Chondrocyte (in vitro differentiated cells): Measurements from ENCODE around the gene SYCP1. TPM values are rescaled to one million over a fixed set of nuclear protein-coding genes. Genes with fewer than 3 reads are reported as not detected.
"Not testable (repeated sequence)": the region's sequence is repeated elsewhere in the genome, so short reads cannot be mapped to it uniquely, and the experiment has no call there.

Source experiments
- DNase-seq: peaks from one replicate; pipeline ENCODE4 v3.0.0; 2021; ENCODE audit warnings: mixed read lengths, low spot score
- H3K27ac Mint-ChIP-seq: one replicate; pipeline ENCODE4 v1.8.0; 2021; ENCODE audit warnings: mild to moderate bottlenecking, moderate library complexity, mixed read lengths; ENCODE audit not compliant: unreplicated experiment
- H3K27me3 Mint-ChIP-seq: 2 replicates; pipeline ENCODE4 v1.8.0; 2021; ENCODE audit warnings: low read depth, mixed read lengths
- H3K36me3 Mint-ChIP-seq: 2 replicates; pipeline ENCODE4 v1.8.0; 2021; ENCODE audit warnings: low read depth, mixed read lengths
- H3K4me1 Mint-ChIP-seq: 2 replicates; pipeline ENCODE4 v1.8.0; 2021; ENCODE audit warnings: low read depth, mild to moderate bottlenecking, mixed read lengths
- H3K4me3 Mint-ChIP-seq: one replicate; pipeline ENCODE4 v1.8.0; 2021; ENCODE audit warnings: mild to moderate bottlenecking, moderate library complexity, mixed read lengths; ENCODE audit not compliant: unreplicated experiment
- H3K9me3 Mint-ChIP-seq: 2 replicates; pipeline ENCODE4 v1.8.0; 2021; ENCODE audit warnings: low read depth, mixed read lengths
- total RNA-seq: library from RNA; stranded (reverse); gene quantifications from 3 replicates; pipeline ENCODE4 v1.2.1, GENCODE V29; 2021
- TF ChIP-seq, protein P1 (sequence below): fragments of 200-600 bp; sonication (generic); IDR thresholded peaks from 2 replicates; pipeline ENCODE4 v1.5.0; 2021; ENCODE audit warnings: antibody characterized with exemption, mild to moderate bottlenecking, moderate library complexity

Gene SYCP1
- total RNA-seq, 1 donor from 2014 or later = not detected

DNA sequence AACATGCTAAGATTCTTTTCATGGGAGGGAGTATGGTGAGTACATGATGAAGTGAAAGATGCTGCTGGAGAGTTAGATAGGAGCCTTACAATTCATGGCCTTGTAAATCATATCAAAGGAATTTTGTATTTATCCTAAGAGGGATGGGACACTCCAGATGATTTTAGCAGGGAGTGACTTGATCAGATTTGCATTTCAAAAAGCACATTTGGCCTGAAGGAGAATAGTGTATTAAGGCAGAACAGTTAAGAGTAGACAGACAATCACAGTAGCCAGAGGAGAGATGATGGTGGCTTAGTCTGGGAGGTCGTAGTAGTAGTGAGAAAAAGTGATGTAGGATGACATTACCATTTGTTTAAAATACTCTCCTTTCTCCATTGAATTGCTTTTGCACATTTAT, 48.8 kb downstream of the SYCP1 start:
- no peak overlapping the region for H3K4me3 Mint-ChIP-seq
- TF ChIP-seq, protein P1, sequence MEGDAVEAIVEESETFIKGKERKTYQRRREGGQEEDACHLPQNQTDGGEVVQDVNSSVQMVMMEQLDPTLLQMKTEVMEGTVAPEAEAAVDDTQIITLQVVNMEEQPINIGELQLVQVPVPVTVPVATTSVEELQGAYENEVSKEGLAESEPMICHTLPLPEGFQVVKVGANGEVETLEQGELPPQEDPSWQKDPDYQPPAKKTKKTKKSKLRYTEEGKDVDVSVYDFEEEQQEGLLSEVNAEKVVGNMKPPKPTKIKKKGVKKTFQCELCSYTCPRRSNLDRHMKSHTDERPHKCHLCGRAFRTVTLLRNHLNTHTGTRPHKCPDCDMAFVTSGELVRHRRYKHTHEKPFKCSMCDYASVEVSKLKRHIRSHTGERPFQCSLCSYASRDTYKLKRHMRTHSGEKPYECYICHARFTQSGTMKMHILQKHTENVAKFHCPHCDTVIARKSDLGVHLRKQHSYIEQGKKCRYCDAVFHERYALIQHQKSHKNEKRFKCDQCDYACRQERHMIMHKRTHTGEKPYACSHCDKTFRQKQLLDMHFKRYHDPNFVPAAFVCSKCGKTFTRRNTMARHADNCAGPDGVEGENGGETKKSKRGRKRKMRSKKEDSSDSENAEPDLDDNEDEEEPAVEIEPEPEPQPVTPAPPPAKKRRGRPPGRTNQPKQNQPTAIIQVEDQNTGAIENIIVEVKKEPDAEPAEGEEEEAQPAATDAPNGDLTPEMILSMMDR = no peak
- H3K9me3 Mint-ChIP-seq = peaks cover 8% of the 10 kb centered on the region
- H3K27me3 Mint-ChIP-seq = peaks cover 22% of the 10 kb centered on the region
- H3K27ac Mint-ChIP-seq = no peak overlapping the region
- H3K4me1 Mint-ChIP-seq = peaks cover 5% of the 10 kb centered on the region
- H3K36me3 Mint-ChIP-seq = no peaks in the 10 kb centered on the region
- no peak for DNase-seq

DNA sequence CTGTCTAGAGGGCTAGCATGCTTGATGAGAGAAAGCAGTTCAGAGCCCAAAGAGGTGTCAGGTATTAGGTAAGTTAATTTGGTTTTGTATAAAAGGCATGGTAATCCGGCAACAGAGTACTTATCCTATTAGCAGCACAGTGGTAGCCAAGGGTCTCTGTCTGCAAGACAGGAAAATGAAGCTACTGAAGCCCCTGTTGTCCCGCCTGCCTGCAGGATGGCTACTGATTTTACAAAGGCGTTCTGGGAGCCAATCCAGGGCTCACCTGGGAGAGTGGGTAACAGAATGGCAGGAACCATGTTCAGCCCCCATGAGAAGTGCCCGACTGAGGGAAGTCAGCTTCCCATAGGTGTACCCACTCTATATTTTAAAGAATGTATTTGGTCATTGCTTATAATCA, 61.1 kb downstream of the SYCP1 start:
- H3K4me1 Mint-ChIP-seq, H3K36me3 Mint-ChIP-seq, DNase-seq, H3K4me3 Mint-ChIP-seq, H3K27ac Mint-ChIP-seq, H3K9me3 Mint-ChIP-seq: not testable (repeated sequence)
- peaks cover 61% of the 10 kb centered on the region for H3K27me3 Mint-ChIP-seq

DNA sequence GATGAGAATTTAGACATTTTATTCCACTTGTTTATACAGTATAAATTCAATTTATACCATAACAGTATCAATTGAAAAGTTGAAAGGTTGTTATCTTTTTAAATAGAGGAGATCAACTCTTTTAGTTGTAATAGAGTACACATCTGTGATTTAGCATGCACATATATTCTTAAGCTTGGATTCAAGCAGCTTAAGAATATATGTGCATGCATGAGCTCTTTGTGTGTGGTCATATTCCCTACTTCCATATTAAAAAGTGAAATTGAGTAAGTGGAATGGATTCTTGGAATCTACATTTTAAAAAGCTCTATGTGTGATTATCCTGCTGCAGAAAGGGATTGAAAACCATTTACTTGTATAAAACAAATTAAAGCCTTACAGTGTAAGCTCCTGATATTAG, 71.9 kb downstream of the SYCP1 start:
- Mint-ChIP-seq H3K27ac (no peak overlapping the region), H3K4me1 (no peaks in the 10 kb centered on the region), H3K4me3 (no peak overlapping the region), H3K27me3 (peaks cover 45% of the 10 kb centered on the region), H3K36me3 (no peaks in the 10 kb centered on the region), H3K9me3 (peaks cover 8% of the 10 kb centered on the region)
- TF ChIP-seq, protein P1 = no peak
- DNase-seq = no peak

DNA sequence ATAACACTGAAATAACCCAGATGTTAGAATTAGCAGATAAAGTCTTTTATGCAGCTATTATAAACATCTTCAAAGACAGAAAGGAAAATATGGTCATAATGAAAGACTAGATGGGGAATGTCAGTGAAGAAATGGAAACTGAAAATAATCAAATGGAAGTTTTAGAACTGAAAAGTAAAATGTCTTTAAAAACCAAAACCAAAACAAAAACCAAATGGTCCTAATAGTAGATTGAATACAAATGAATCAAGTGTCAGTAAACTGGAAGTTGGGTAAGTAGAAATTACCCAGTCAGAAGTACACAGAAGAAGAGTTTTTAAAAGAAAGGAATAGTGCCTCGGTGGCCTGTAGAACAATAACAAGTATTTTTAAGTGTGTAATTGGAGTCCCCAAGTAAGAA, 72.7 kb downstream of the SYCP1 start:
- Mint-ChIP-seq H3K36me3 (no peaks in the 10 kb centered on the region), H3K4me3 (no peak overlapping the region), H3K27me3 (peaks cover 44% of the 10 kb centered on the region), H3K27ac (no peak overlapping the region), H3K4me1 (no peaks in the 10 kb centered on the region), H3K9me3 (peaks cover 10% of the 10 kb centered on the region)
- TF ChIP-seq, protein P1 = no peak
- DNase-seq = no peak

DNA sequence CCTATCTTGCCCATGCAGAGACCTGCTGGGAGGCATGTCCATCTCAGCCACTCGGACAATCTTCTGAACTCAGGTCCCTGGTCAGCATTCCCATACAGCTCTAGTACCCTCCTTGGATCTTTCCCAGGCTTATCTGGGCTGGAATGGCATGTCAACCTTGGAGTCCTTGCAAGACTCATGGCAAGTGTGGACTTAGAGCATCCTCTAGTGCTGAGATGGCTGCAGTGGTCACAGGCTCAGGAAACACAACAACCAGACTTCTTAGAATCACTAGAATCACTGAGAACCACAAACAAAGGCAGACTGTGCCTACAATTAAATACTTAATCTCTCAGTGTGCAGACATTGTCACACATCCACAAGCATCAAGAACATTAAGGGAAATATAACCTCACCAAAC, 101.9 kb downstream of the SYCP1 start:
- Mint-ChIP-seq H3K27me3 (peaks cover 56% of the 10 kb centered on the region), H3K4me1 (no peaks in the 10 kb centered on the region), H3K9me3 (peaks cover 19% of the 10 kb centered on the region), H3K4me3 (no peak overlapping the region), H3K27ac (no peak overlapping the region), H3K36me3 (peaks cover 9% of the 10 kb centered on the region)
- TF ChIP-seq, protein P1 = peak; percentile 40
- DNase-seq = no peak

DNA sequence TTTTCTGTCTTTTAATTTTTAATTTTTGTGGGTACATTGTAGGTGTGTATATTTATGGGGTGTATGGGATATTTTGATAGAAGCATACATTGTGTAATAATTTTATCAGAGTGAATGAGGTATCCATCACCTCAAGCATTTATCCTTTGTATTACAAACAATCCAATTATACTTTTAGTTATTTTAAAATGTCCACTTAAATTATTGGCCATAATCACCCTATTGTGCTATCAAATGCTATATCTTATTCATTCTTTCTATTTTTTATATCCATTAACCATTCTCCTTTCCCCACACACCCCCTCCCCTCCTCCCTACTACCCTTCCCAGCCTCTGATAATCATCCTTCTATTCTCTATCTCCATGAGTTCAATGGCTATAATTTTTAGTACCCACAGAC, 104.8 kb downstream of the SYCP1 start:
- H3K36me3 Mint-ChIP-seq = peaks cover 10% of the 10 kb centered on the region
- TF ChIP-seq, protein P1 = no peak
- no peaks in the 10 kb centered on the region for H3K4me1 Mint-ChIP-seq
- no peak overlapping the region for H3K4me3 Mint-ChIP-seq
- no peak for DNase-seq
- no peak overlapping the region for H3K27ac Mint-ChIP-seq
- peaks cover 20% of the 10 kb centered on the region for H3K9me3 Mint-ChIP-seq
- H3K27me3 Mint-ChIP-seq = peaks cover 60% of the 10 kb centered on the region
